ENCODE measurements around the gene HNRNPL. TPM values are rescaled to one million over a fixed set of nuclear protein-coding genes. Genes with fewer than 3 reads are reported as not detected.
"Not testable (repeated sequence)": the region's sequence is repeated elsewhere in the genome, so short reads cannot be mapped to it uniquely, and the experiment has no call there.

The HNRNPL gene
- total RNA-seq, 8 experiments from 2014 or later: 142 to 378 (median 198) TPM

GRCh38 chr19:38812009-38812840 lies 37.6 kb downstream of the HNRNPL start:
- 50 to 100% (median 88%) methylated on average over 2 to 6 of the region's 18 CpGs; no CpG with 5 or more reads in 5 of the 10 experiments for WGBS, 10 experiments
- in situ Hi-C loops (cut with MboI; ENCODE audit: low pct_unique_long_range_greater_than_20kb in 2 of 9, low sequenced_read_pairs in 9 of 9, unreplicated experiment in 9 of 9): no loop called here
- no peaks in the 10 kb centered on the region for H3K4me1 ChIP-seq (replicated peaks in 1 of 2)
- no peak overlapping the region for H3K27ac ChIP-seq
- no peak overlapping the region for H3K4me3 ChIP-seq
- no peak for ATAC-seq (replicated peaks in 6 of 8)

GRCh38 chr19:38809592-38810252 lies 40.1 kb downstream of the HNRNPL start:
- WGBS, 10 experiments: 0 to 100% (median 92%) methylated on average over 1 to 5 of the region's 8 CpGs; no CpG with 5 or more reads in 3 of the 10 experiments
- no peak for ATAC-seq (replicated peaks in 6 of 8)
- Histone ChIP-seq H3K4me3 (no peak overlapping the region), H3K27ac (no peak overlapping the region), H3K4me1 (replicated peaks in 1 of 2) (no peaks in the 10 kb centered on the region)
- in situ Hi-C loops (cut with MboI; ENCODE audit: low pct_unique_long_range_greater_than_20kb in 2 of 9, low sequenced_read_pairs in 9 of 9, unreplicated experiment in 9 of 9): no loop called here

GRCh38 chr19:38808741-38809140 lies 41.0 kb downstream of the HNRNPL start:
- 92 to 100% (median 100%) methylated on average over 1 to 11 of the region's 17 CpGs; no CpG with 5 or more reads in 7 of the 10 experiments for WGBS, 10 experiments
- Histone ChIP-seq H3K4me1 (replicated peaks in 1 of 2) (no peaks in the 10 kb centered on the region), H3K4me3 (no peak overlapping the region), H3K27ac (no peak overlapping the region)
- no peak for ATAC-seq (replicated peaks in 6 of 8)
- in situ Hi-C loops (cut with MboI; ENCODE audit: low pct_unique_long_range_greater_than_20kb in 2 of 9, low sequenced_read_pairs in 9 of 9, unreplicated experiment in 9 of 9): no loop called here

DNA sequence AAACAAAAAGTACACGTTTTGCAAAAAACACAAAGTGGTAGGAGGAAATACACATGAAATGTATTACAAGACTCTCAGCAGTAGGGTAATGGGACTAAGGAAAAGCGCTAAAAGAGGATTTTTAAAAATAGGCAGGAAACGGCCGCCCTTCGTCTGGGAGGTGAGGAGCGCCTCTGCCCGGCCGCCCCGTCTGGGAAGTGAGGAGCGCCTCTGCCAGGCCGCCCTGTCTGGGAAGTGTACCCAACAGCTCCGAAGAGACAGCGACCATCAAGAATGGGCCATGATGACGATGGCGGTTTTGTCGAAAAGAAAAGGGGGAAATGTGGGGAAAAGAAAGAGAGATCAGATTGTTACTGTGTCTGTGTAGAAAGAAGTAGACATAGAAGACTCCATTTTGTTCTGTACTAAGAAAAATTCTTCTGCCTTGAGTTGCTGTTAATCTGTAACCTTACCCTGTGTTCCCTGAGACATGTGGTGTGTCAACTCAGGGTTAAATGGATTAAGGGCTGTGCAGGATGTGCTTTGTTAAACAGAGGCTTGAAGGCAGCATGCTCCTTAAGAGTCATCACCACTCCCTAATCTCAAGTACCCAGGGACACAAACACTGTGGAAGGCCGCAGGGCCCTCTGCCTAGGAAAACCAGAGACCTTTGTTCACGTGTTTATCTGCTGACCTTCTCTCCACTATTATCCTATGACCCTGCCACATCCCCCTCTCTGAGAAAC lies 42.2 kb downstream of the HNRNPL start:
- in situ Hi-C loops (cut with MboI; ENCODE audit: low pct_unique_long_range_greater_than_20kb in 2 of 9, low sequenced_read_pairs in 9 of 9, unreplicated experiment in 9 of 9); H3K4me1 ChIP-seq (replicated peaks in 1 of 2); H3K4me3 ChIP-seq; H3K27ac ChIP-seq; ATAC-seq (replicated peaks in 6 of 8): not testable (repeated sequence)
- WGBS, 10 experiments: 35 to 100% (median 76%) methylated on average over 1 to 4 of the region's 18 CpGs; no CpG with 5 or more reads in 4 of the 10 experiments

DNA sequence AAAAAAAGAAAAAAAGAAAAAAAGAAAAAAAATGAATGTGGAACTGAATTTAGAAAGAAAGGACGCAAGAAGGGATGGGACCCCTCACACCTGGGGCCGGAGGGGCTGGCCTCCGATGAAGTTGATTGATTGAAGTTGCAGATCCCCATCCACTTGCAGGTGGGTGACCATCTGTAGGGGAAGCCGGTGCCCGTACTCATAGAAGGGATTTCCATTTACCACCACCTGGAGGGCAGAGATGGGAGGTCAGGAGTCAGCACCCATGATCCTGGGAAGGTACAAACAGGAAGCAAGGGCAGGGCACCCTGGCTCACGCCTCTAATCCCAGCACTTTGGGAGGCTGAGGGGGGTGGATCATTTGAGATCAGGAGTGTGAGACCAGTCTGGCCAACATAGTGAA lies 43.4 kb downstream of the HNRNPL start:
- ATAC-seq (replicated peaks in 6 of 8): no peak
- in situ Hi-C loops (cut with MboI; ENCODE audit: low pct_unique_long_range_greater_than_20kb in 2 of 9, low sequenced_read_pairs in 9 of 9, unreplicated experiment in 9 of 9): no loop called here
- WGBS, 10 experiments: 71 to 100% (median 89%) methylated on average over 1 to 5 of the region's 6 CpGs; no CpG with 5 or more reads in 2 of the 10 experiments
- Histone ChIP-seq H3K4me1 (replicated peaks in 1 of 2) (no peaks in the 10 kb centered on the region), H3K27ac (no peak overlapping the region), H3K4me3 (no peak overlapping the region)

- in situ Hi-C loops (cut with MboI; ENCODE audit: low pct_unique_long_range_greater_than_20kb in 2 of 9, low sequenced_read_pairs in 9 of 9, unreplicated experiment in 9 of 9): no loop called here
- 60 to 73% (median 71%) methylated on average over 1 of the region's 1 CpG; no CpG with 5 or more reads in 7 of the 10 experiments for WGBS, 10 experiments
- H3K4me3 ChIP-seq: no peak overlapping the region
- ATAC-seq (replicated peaks in 6 of 8): no peak
- H3K4me1 ChIP-seq (replicated peaks in 1 of 2): no peaks in the 10 kb centered on the region
- no peak overlapping the region for H3K27ac ChIP-seq
Observed at GRCh38 chr19:38805180-38805579, 44.6 kb downstream of the HNRNPL start.

DNA sequence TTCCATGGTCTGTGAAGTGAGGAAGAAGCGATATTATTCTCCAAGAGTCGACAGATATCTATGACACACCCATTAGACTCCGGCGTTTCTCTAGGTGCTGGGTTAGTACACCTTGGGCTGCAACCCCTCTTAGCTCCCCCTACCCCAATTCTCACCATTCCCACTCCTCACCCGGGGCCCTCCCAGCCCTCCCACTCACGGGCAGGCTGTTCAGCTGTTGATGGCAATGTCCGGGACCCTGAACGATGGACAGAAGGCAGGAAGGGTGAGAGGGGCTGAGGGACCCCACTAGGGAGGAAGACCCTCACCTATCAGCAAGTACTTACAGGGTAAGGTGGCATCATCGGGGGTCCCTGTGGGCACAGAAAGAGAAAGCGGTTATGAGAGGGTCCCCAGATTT lies 46.2 kb downstream of the HNRNPL start:
- no peaks in the 10 kb centered on the region for H3K4me1 ChIP-seq (replicated peaks in 1 of 2)
- no peak for ATAC-seq (replicated peaks in 6 of 8)
- in situ Hi-C loops (cut with MboI; ENCODE audit: low pct_unique_long_range_greater_than_20kb in 2 of 9, low sequenced_read_pairs in 9 of 9, unreplicated experiment in 9 of 9): no loop called here
- 96% methylated on average over 4 of the region's 10 CpGs; no CpG with 5 or more reads in 9 of the 10 experiments for WGBS, 10 experiments
- no peak overlapping the region for H3K27ac ChIP-seq
- no peak overlapping the region for H3K4me3 ChIP-seq

- no peak for ATAC-seq (replicated peaks in 6 of 8)
- H3K4me1 ChIP-seq (replicated peaks in 1 of 2): no peaks in the 10 kb centered on the region
- H3K4me3 ChIP-seq: no peak overlapping the region
- in situ Hi-C loops (cut with MboI; ENCODE audit: low pct_unique_long_range_greater_than_20kb in 2 of 9, low sequenced_read_pairs in 9 of 9, unreplicated experiment in 9 of 9): no loop called here
- H3K27ac ChIP-seq: no peak overlapping the region
- 68 to 98% (median 88%) methylated on average over 1 to 10 of the region's 12 CpGs; no CpG with 5 or more reads in 2 of the 10 experiments for WGBS, 10 experiments
Observed at GRCh38 chr19:38801359-38802095, 48.3 kb downstream of the HNRNPL start.

GRCh38 chr19:38800577-38801347 lies 49.0 kb downstream of the HNRNPL start:
- WGBS, 10 experiments: 64 to 95% (median 80%) methylated on average over 2 to 5 of the region's 5 CpGs
- no peak overlapping the region for H3K27ac ChIP-seq
- in situ Hi-C loops (cut with MboI; ENCODE audit: low pct_unique_long_range_greater_than_20kb in 2 of 9, low sequenced_read_pairs in 9 of 9, unreplicated experiment in 9 of 9): no loop called here
- no peak for ATAC-seq (replicated peaks in 6 of 8)
- no peaks in the 10 kb centered on the region for H3K4me1 ChIP-seq (replicated peaks in 1 of 2)
- H3K4me3 ChIP-seq: no peak overlapping the region

GRCh38 chr19:38799104-38799503 lies 50.7 kb downstream of the HNRNPL start:
- in situ Hi-C loops (cut with MboI; ENCODE audit: low pct_unique_long_range_greater_than_20kb in 2 of 9, low sequenced_read_pairs in 9 of 9, unreplicated experiment in 9 of 9): no loop called here
- ATAC-seq (replicated peaks in 6 of 8): no peak
- Histone ChIP-seq H3K4me1 (replicated peaks in 1 of 2) (no peaks in the 10 kb centered on the region), H3K27ac (no peak overlapping the region), H3K4me3 (no peak overlapping the region)
- 56 to 95% (median 81%) methylated on average over 2 to 9 of the region's 10 CpGs; no CpG with 5 or more reads in 3 of the 10 experiments for WGBS, 10 experiments

DNA sequence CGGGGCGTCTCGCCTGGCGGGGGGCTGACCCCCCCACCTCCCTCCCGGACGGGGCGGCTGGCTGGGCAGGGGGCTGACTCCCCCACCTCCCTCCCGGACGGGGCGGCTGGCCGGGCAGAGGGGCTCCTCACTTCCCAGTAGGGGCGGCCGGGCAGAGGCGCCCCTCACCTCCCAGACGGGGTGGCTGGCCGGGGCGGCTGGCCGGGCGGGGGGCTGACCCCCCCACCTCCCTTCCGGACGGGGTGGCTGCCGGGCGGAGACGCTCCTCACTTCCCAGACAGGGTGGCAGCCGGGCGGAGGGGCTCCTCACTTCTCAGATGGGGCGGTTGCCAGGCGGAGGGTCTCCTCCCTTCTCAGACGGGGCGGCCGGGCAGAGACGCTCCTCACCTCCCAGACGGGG lies 52.0 kb downstream of the HNRNPL start:
- H3K4me1 ChIP-seq (replicated peaks in 1 of 2); ATAC-seq (replicated peaks in 6 of 8); H3K27ac ChIP-seq; in situ Hi-C loops (cut with MboI; ENCODE audit: low pct_unique_long_range_greater_than_20kb in 2 of 9, low sequenced_read_pairs in 9 of 9, unreplicated experiment in 9 of 9); H3K4me3 ChIP-seq: not testable (repeated sequence)
- WGBS, 10 experiments: no CpG with 5 or more reads among the region's 33 CpGs

DNA sequence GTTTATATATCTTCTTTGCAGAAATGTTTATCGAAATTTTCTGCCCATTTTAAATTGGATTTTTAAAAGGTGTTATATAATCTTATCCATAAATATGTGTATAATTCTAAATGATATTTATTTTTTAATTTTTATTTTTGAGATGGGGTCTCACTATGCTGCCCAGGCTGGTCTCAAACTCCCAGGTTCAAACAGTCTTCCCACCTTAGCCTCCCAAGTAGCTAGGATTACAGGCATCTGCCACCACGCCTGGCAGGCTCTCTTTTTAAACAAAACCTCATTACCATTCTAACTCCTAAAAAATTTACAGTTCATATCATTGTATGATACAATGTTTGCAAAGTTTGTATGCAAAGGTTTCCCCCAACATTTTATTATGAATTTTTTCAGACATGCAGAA lies 53.6 kb downstream of the HNRNPL start:
- no peak overlapping the region for H3K27ac ChIP-seq
- ATAC-seq (replicated peaks in 6 of 8): no peak
- in situ Hi-C loops (cut with MboI; ENCODE audit: low pct_unique_long_range_greater_than_20kb in 2 of 9, low sequenced_read_pairs in 9 of 9, unreplicated experiment in 9 of 9): no loop called here
- WGBS, 10 experiments: 0 to 96% (median 31%) methylated on average over 1 to 2 of the region's 2 CpGs
- no peaks in the 10 kb centered on the region for H3K4me1 ChIP-seq (replicated peaks in 1 of 2)
- H3K4me3 ChIP-seq: no peak overlapping the region
